Neutrophil (primary cell): Measurements from ENCODE around the gene C11orf21.

ENCODE experiments used
- H3K27ac ChIP-seq: fragments of 200-600 bp; sonication (generic); 2 replicates; pipeline ENCODE4 v1.5.1; 2016; ENCODE audit warnings: mild to moderate bottlenecking, moderate library complexity
- H3K27me3 ChIP-seq: fragments of 200-600 bp; sonication (generic); 2 replicates; pipeline ENCODE4 v1.6.0; 2016; ENCODE audit warnings: mild to moderate bottlenecking
- H3K36me3 ChIP-seq: fragments of 200-600 bp; sonication (generic); 2 replicates; pipeline ENCODE4 v1.5.1; 2017
- H3K4me1 ChIP-seq, 2 experiments: fragments of 200-600 bp in 1 of 2; sonication (generic) in 1 of 2; 1 replicate in 1 of 2; 2 replicates in 1 of 2; pipeline versions ENCODE4 v1.5.1 to v1.6.1; 2013 to 2016; ENCODE audit warnings: low read depth in 1 of 2, low read length in 1 of 2, mild to moderate bottlenecking in 1 of 2, moderate library complexity in 1 of 2; ENCODE audit not compliant: control insufficient read depth in 1 of 2, insufficient read depth in 1 of 2
- H3K4me3 ChIP-seq, 2 experiments: fragments of 200-600 bp in 1 of 2; sonication (generic) in 1 of 2; 1 replicate in 1 of 2; 2 replicates in 1 of 2; pipeline ENCODE4 v1.5.1; 2013 to 2016; ENCODE audit warnings: low read depth in 1 of 2, low read length in 1 of 2, mild to moderate bottlenecking in 1 of 2, moderate library complexity in 1 of 2
- H3K9me3 ChIP-seq: fragments of 200-600 bp; sonication (generic); 2 replicates; pipeline ENCODE4 v1.5.1; 2016
- CTCF ChIP-seq: fragments of 200-600 bp; sonication (generic); IDR thresholded peaks from 2 replicates; pipeline ENCODE4 v1.5.1; 2016; ENCODE audit warnings: antibody characterized with exemption

The C11orf21 gene

DNA sequence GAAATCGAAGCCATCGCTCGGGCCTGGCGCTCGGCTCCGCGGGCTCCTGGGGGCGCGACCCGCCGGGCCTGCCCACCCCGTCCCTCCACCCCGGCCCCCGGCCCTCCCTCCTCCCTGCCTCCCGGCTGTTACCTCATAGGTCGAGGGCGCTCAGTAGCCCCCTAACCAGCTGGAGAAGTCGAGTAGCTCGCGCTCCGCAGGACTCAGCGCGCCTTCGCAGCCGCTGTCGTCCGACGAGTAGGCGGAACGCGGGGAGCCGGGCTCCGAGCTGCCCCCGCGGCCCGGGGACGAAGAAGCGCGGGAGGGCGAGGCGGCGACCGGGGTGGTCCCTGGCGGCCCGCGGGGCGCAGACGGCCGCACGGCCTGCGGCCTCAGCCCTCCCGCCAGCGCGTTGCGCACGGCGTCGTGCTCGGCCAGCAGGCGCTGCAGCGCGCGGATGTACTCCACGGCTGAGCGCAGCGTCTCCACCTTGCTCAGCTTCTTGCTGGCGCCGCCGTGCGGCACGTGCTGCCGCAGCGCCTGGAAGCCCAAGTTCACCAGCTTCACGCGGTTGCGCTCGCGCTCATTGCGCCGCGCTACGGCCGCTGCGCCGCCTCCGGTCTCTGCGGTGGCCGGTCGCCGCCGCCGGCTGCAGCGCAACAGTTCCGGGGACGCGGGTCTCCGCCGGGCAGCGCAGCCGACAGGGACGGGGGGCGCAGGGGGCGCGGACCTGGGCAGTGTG lies 32.0 kb downstream of the C11orf21 start:
- Histone ChIP-seq H3K27ac (peak overlapping the region; percentile 96), H3K4me3 (peak overlapping the region; percentile 75 to 80), H3K36me3 (no peaks in the 10 kb centered on the region), H3K4me1 (peaks cover 26 to 43% of the 10 kb centered on the region in 2 experiments), H3K27me3 (peaks cover 57% of the 10 kb centered on the region), H3K9me3 (no peaks in the 10 kb centered on the region)
- peak; percentile 64 for TF ChIP-seq CTCF

DNA sequence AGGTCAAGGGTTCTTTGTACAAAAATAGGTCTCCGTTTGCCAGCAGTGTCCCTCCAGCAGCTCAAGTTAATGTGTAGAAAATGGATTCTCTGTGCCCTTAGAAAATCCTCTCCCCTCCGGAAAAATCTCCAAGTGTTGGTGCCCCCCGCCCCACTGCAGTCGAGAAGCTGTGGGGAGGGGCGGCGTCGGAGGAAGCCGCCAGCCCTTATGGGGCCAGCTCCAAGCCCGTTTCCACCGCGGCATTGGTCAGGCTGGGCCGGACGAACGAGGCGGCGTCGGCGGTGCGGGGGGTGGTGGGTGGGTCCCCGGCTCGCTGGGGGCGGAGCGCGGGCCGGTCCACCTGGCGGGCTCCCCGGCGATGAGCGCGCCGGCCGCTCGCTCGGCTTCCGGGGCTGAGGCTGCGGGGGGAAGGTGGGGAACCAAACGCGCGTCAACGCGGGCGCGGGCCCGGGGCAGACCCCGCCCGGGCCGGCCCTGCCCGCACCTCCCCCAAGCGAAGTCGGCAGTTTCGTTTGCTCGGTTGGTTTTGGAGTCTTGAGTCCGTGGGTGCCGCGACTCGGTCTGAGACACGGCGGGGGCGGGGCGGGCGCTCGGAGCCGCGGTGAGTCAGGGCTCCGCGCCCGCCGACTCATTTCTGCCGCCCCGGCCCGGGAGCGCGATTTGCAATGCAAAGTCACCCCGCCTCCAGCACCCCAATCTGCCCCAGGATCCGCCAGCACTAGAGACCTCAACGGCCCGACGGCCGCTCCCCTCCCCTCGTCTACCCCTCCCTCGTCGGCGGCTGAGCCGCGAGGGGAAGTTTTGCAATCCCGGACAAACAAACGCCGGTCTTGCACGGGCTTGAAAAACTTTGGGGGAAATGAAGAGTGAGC lies 32.8 kb downstream of the C11orf21 start:
- Histone ChIP-seq H3K27ac (peak overlapping the region; percentile 96), H3K36me3 (no peaks in the 10 kb centered on the region), H3K9me3 (no peaks in the 10 kb centered on the region), H3K4me1 (peaks cover 26 to 43% of the 10 kb centered on the region in 2 experiments), H3K27me3 (peaks cover 52% of the 10 kb centered on the region), H3K4me3 (peak overlapping the region; percentile 75 to 80)
- peak; percentile 17 for TF ChIP-seq CTCF

DNA sequence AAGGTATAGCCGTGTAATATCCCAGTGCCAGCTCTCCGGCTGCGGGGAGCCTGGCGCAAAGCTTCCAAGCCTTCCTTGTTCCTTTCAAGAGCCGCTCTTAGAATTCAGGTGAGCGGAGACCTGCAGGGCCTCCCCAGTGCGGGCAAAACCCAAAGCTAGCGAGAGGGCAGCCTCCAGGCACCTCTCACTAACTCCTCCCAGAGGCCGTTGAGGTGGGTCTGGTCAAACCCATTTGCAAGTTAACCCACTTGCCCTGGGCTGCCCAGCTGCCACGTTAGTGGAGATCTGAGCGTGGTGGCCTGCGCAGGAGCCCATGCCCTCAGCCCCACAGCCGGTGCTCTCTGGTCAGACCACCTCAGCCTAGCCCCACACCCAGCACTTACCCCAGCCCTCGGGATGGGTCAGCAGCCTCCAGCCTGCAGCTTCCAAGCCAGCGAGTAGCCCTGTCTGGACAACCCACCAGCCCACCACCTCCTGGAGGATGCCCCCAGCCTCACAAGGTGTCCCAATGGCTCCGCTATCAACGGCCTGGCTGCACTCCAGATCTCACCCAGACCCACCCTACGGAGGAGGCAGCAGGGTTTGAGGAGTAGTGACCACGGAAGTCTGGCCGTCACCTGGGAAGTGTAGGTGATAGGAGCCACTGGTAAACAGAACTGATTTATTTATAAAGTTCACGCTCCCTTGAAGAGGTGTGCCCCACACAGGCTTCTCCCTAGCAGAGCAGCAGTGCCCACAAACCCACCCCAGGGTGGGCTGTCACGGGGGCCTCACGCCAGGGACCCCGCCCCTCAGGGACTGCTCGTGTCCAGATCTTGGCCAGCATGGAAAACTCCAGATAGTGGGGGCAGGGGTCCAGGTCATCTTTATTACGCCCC lies 33.6 kb downstream of the C11orf21 start:
- Histone ChIP-seq H3K27ac (peak overlapping the region; percentile 96), H3K9me3 (no peaks in the 10 kb centered on the region), H3K4me3 (peak overlapping the region; percentile 75 to 80), H3K4me1 (peaks cover 26 to 43% of the 10 kb centered on the region in 2 experiments), H3K36me3 (no peaks in the 10 kb centered on the region), H3K27me3 (peaks cover 43% of the 10 kb centered on the region)
- TF ChIP-seq CTCF, result no peak

DNA sequence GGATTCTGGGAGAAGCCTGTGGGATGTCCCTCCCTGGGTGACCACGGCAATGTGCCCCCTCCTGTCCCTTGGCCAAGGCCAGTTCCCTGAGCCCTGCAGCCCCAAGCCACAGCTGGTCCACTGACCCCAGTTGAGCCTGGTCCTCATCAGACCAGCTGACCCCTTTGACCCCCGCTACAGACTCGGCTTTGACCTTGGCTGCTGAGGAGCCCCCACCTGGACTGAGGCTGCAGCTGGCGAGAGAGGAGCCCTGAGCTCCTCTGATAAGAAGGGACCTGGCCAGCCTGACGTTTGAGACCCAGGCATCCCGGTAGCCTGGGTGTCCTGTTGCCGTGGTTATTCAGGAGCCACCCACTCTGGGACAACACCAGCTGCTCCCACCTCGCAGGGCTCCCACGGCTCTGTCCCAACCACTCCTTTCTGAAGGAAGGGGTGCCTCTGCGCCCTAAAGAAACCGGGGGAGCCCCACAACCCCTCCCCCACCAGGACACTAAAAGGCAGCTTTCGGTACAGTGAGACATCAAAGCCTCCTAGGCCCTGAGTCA lies 34.3 kb downstream of the C11orf21 start:
- Histone ChIP-seq H3K27ac (no peak overlapping the region), H3K27me3 (peaks cover 36% of the 10 kb centered on the region), H3K36me3 (no peaks in the 10 kb centered on the region), H3K4me1 (peaks cover 26 to 43% of the 10 kb centered on the region in 2 experiments), H3K4me3 (no peak overlapping the region), H3K9me3 (no peaks in the 10 kb centered on the region)
- TF ChIP-seq CTCF, result no peak
